ENCODE measurements around the gene ARHGEF10L.
A peak's percentile ranks its signal among the peaks of the same experiment; 100 is the strongest.
"Not testable (repeated sequence)": the region's sequence is repeated elsewhere in the genome, so short reads cannot be mapped to it uniquely, and the experiment has no call there.

The ARHGEF10L gene

GRCh38 chr1:17539477-17540254 is at the start of gene ARHGEF10L:
Gene ARHGEF10L (plus strand): TSS chr1:17539698. CDS start chr1:17580596, 40,898 bp downstream.
- peak within 1 kb of the TSS; percentile 14 for H3K27ac Mint-ChIP-seq
- H3K27me3 Mint-ChIP-seq, result peaks cover 14% of the 10 kb centered on the region
- ATAC-seq (ENCODE audit: low read depth) (peak; percentile 8), DNase-seq (ENCODE audit: low spot score in 2 of 2) (peak in 1 of 2 donors; percentile 30)
- peaks cover 19% of the 10 kb centered on the region for H3K4me1 Mint-ChIP-seq
- peak within 1 kb of the TSS; percentile 80 for H3K4me3 Mint-ChIP-seq
- H3K9me3 Mint-ChIP-seq, result peaks cover 2% of the 10 kb centered on the region
- peaks cover 2% of the 10 kb centered on the region for H3K36me3 Mint-ChIP-seq

GRCh38 chr1:17489768-17490417 is 49.6 kb upstream of the ARHGEF10L start:
- H3K4me3 Mint-ChIP-seq; H3K36me3 Mint-ChIP-seq; H3K4me1 Mint-ChIP-seq; DNase-seq (ENCODE audit: low spot score in 2 of 2); ATAC-seq (ENCODE audit: low read depth); H3K27ac Mint-ChIP-seq; H3K27me3 Mint-ChIP-seq; H3K9me3 Mint-ChIP-seq: not testable (repeated sequence)

GRCh38 chr1:17490667-17491066 is 48.8 kb upstream of the ARHGEF10L start:
- ATAC-seq (ENCODE audit: low read depth); DNase-seq (ENCODE audit: low spot score in 2 of 2); H3K4me3 Mint-ChIP-seq; H3K36me3 Mint-ChIP-seq; H3K9me3 Mint-ChIP-seq; H3K4me1 Mint-ChIP-seq; H3K27ac Mint-ChIP-seq; H3K27me3 Mint-ChIP-seq: not testable (repeated sequence)

- Mint-ChIP-seq H3K27ac (no peak overlapping the region), H3K4me3 (no peak overlapping the region), H3K4me1 (no peaks in the 10 kb centered on the region), H3K27me3 (peaks cover 7% of the 10 kb centered on the region), H3K9me3 (no peaks in the 10 kb centered on the region), H3K36me3 (no peaks in the 10 kb centered on the region)
- DNase-seq (ENCODE audit: low spot score in 2 of 2) (peak; percentile 62 to 76), ATAC-seq (ENCODE audit: low read depth) (peak; percentile 80)
Measured at GRCh38 chr1:17494114-17494729, 45.3 kb upstream of the ARHGEF10L start.

- Mint-ChIP-seq H3K9me3 (no peaks in the 10 kb centered on the region), H3K4me1 (no peaks in the 10 kb centered on the region), H3K27ac (no peak overlapping the region), H3K27me3 (peaks cover 8% of the 10 kb centered on the region), H3K36me3 (no peaks in the 10 kb centered on the region), H3K4me3 (no peak overlapping the region)
- DNase-seq (ENCODE audit: low spot score in 2 of 2) (no peak), ATAC-seq (ENCODE audit: low read depth) (no peak)
Measured at GRCh38 chr1:17496419-17496818, 43.1 kb upstream of the ARHGEF10L start.

- no peak for DNase-seq (ENCODE audit: low spot score in 2 of 2)
- Mint-ChIP-seq H3K4me3 (no peak overlapping the region), H3K9me3 (no peaks in the 10 kb centered on the region), H3K4me1 (peaks cover 2% of the 10 kb centered on the region), H3K27me3 (peaks cover 7% of the 10 kb centered on the region), H3K27ac (no peak overlapping the region), H3K36me3 (no peaks in the 10 kb centered on the region)
- ATAC-seq (ENCODE audit: low read depth), result no peak
Measured at GRCh38 chr1:17498214-17498613, 41.3 kb upstream of the ARHGEF10L start.

GRCh38 chr1:17502326-17502778 is 37.1 kb upstream of the ARHGEF10L start:
- H3K4me1 Mint-ChIP-seq, result peaks cover 2% of the 10 kb centered on the region
- H3K36me3 Mint-ChIP-seq, result no peaks in the 10 kb centered on the region
- H3K9me3 Mint-ChIP-seq, result no peaks in the 10 kb centered on the region
- peak; percentile 87 for ATAC-seq (ENCODE audit: low read depth)
- no peak overlapping the region for H3K27ac Mint-ChIP-seq
- H3K4me3 Mint-ChIP-seq, result no peak overlapping the region
- H3K27me3 Mint-ChIP-seq, result peaks cover 8% of the 10 kb centered on the region
- peak; percentile 63 to 67 for DNase-seq (ENCODE audit: low spot score in 2 of 2)

GRCh38 chr1:17503146-17503545 is 36.4 kb upstream of the ARHGEF10L start:
- no peak for DNase-seq (ENCODE audit: low spot score in 2 of 2)
- Mint-ChIP-seq H3K4me1 (peaks cover 2% of the 10 kb centered on the region), H3K27ac (no peak overlapping the region), H3K9me3 (no peaks in the 10 kb centered on the region), H3K27me3 (peaks cover 6% of the 10 kb centered on the region), H3K4me3 (no peak overlapping the region), H3K36me3 (no peaks in the 10 kb centered on the region)
- ATAC-seq (ENCODE audit: low read depth), result no peak

GRCh38 chr1:17507200-17507599 is 32.3 kb upstream of the ARHGEF10L start:
- H3K27ac Mint-ChIP-seq; H3K4me3 Mint-ChIP-seq; ATAC-seq (ENCODE audit: low read depth); H3K36me3 Mint-ChIP-seq; H3K4me1 Mint-ChIP-seq; H3K27me3 Mint-ChIP-seq; DNase-seq (ENCODE audit: low spot score in 2 of 2); H3K9me3 Mint-ChIP-seq: not testable (repeated sequence)

GRCh38 chr1:17507915-17508314 is 31.6 kb upstream of the ARHGEF10L start:
- no peaks in the 10 kb centered on the region for H3K4me1 Mint-ChIP-seq
- H3K27me3 Mint-ChIP-seq, result peaks cover 4% of the 10 kb centered on the region
- H3K9me3 Mint-ChIP-seq, result no peaks in the 10 kb centered on the region
- H3K36me3 Mint-ChIP-seq, result no peaks in the 10 kb centered on the region
- no peak for ATAC-seq (ENCODE audit: low read depth)
- no peak for DNase-seq (ENCODE audit: low spot score in 2 of 2)
- no peak overlapping the region for H3K4me3 Mint-ChIP-seq
- no peak overlapping the region for H3K27ac Mint-ChIP-seq

GRCh38 chr1:17509363-17509762 is 30.1 kb upstream of the ARHGEF10L start:
- Mint-ChIP-seq H3K27ac (no peak overlapping the region), H3K36me3 (no peaks in the 10 kb centered on the region), H3K4me3 (no peak overlapping the region), H3K27me3 (peaks cover 4% of the 10 kb centered on the region), H3K9me3 (no peaks in the 10 kb centered on the region), H3K4me1 (no peaks in the 10 kb centered on the region)
- no peak for DNase-seq (ENCODE audit: low spot score in 2 of 2)
- no peak for ATAC-seq (ENCODE audit: low read depth)

GRCh38 chr1:17510138-17510537 is 29.4 kb upstream of the ARHGEF10L start:
- Mint-ChIP-seq H3K4me3 (no peak overlapping the region), H3K9me3 (no peaks in the 10 kb centered on the region), H3K27me3 (peaks cover 5% of the 10 kb centered on the region), H3K4me1 (no peaks in the 10 kb centered on the region), H3K36me3 (no peaks in the 10 kb centered on the region), H3K27ac (no peak overlapping the region)
- no peak for ATAC-seq (ENCODE audit: low read depth)
- no peak for DNase-seq (ENCODE audit: low spot score in 2 of 2)

- Mint-ChIP-seq H3K9me3 (no peaks in the 10 kb centered on the region), H3K4me1 (no peaks in the 10 kb centered on the region), H3K36me3 (peaks cover 2% of the 10 kb centered on the region), H3K27me3 (peaks cover 7% of the 10 kb centered on the region), H3K4me3 (no peak overlapping the region), H3K27ac (no peak overlapping the region)
- no peak for ATAC-seq (ENCODE audit: low read depth)
- no peak for DNase-seq (ENCODE audit: low spot score in 2 of 2)
Measured at GRCh38 chr1:17511188-17511587, 28.3 kb upstream of the ARHGEF10L start.

- no peaks in the 10 kb centered on the region for H3K9me3 Mint-ChIP-seq
- ATAC-seq (ENCODE audit: low read depth) (no peak), DNase-seq (ENCODE audit: low spot score in 2 of 2) (no peak)
- no peak overlapping the region for H3K4me3 Mint-ChIP-seq
- H3K27ac Mint-ChIP-seq, result no peak overlapping the region
- H3K4me1 Mint-ChIP-seq, result no peaks in the 10 kb centered on the region
- H3K36me3 Mint-ChIP-seq, result peaks cover 2% of the 10 kb centered on the region
- peaks cover 8% of the 10 kb centered on the region for H3K27me3 Mint-ChIP-seq
Measured at GRCh38 chr1:17513131-17513530, 26.4 kb upstream of the ARHGEF10L start.

Data from memory B cell (primary cell).